ENCODE data around the gene SEMG2.
A peak's percentile ranks its signal among the peaks of the same experiment; 100 is the strongest.

Gene SEMG2

DNA sequence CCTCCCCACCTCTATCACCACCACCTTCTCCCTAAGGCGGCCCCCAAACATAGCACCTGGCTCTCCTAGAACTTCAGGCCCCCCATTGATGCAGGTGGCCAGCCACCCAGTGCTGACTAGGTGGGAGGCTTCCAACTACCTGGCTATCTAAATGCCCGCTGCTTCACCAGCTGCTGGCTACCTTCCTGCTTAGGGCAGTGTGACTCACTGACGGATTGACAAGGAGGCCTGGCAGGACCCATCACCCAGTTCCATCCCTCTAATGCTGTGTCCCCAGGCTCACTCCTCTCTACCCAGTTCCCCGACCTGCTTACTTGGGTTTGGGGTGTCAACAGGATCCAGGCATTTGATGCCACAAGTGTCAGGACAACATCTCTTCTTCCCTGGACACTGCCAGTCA, 32.1 kb downstream of the SEMG2 start:
- TF ChIP-seq, protein P1, sequence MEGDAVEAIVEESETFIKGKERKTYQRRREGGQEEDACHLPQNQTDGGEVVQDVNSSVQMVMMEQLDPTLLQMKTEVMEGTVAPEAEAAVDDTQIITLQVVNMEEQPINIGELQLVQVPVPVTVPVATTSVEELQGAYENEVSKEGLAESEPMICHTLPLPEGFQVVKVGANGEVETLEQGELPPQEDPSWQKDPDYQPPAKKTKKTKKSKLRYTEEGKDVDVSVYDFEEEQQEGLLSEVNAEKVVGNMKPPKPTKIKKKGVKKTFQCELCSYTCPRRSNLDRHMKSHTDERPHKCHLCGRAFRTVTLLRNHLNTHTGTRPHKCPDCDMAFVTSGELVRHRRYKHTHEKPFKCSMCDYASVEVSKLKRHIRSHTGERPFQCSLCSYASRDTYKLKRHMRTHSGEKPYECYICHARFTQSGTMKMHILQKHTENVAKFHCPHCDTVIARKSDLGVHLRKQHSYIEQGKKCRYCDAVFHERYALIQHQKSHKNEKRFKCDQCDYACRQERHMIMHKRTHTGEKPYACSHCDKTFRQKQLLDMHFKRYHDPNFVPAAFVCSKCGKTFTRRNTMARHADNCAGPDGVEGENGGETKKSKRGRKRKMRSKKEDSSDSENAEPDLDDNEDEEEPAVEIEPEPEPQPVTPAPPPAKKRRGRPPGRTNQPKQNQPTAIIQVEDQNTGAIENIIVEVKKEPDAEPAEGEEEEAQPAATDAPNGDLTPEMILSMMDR (IDR thresholded peaks at IDR 0.05; ENCODE audit: low read depth, low read length) = no peak
- DNase-seq (ENCODE audit: extremely low read depth, low read depth) = no peak

GRCh38 chr20:45254383-45255262, 33.5 kb downstream of the SEMG2 start, which contains the start of gene SLPI:
TSS of gene SLPI (minus strand) at chr20:45254564. CDS start at chr20:45254543, 21 bp downstream.
- TF ChIP-seq, protein P1 (IDR thresholded peaks at IDR 0.05; ENCODE audit: low read depth, low read length) = no peak
- DNase-seq (ENCODE audit: extremely low read depth, low read depth) = peak; percentile 12

DNA sequence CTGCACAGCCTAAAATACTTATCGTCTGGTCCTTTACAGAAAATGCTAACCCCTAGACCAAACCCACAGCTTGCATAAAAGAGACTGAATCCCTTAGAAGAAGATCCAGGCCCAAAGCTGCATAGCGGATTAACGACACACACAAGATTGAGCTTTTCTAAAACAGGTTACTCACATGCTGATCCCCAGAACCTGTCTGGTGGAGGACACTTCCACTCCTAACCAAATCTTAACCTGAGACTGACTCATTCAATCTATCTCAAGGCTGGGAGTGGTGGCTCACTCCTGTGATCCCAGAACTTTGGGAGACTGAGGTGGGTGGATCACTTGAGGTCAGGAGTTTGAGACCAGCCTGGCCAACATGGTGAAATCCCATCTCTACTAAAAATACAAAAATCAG, 36.0 kb downstream of the SEMG2 start:
- DNase-seq (ENCODE audit: extremely low read depth, low read depth) = no peak
- TF ChIP-seq, protein P1 (IDR thresholded peaks at IDR 0.05; ENCODE audit: low read depth, low read length) = no peak

DNA sequence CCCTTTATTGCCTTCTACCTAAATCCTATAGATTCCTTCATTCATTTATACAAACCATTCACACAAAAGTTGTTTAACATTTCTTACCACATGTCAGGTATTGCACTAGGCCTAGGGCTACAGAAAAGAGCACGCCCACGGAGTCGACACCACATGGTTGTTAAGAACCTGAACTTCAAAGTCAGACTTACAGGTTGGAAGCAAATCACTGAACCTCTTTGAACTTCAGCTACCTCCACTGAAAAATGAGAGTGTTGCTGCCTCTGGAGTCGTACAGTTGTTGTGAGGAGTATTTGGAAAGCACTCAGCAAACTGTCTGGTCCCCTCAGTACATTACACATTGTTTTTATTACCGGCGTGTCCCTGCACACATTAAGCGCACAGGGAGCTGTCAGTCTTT, 36.5 kb downstream of the SEMG2 start:
- no peak for DNase-seq (ENCODE audit: extremely low read depth, low read depth)
- TF ChIP-seq, protein P1 (IDR thresholded peaks at IDR 0.05; ENCODE audit: low read depth, low read length) = no peak

GRCh38 chr20:45258259-45258658, 37.1 kb downstream of the SEMG2 start:
- TF ChIP-seq, protein P1 (IDR thresholded peaks at IDR 0.05; ENCODE audit: low read depth, low read length) = no peak

GRCh38 chr20:45258664-45259063, 37.5 kb downstream of the SEMG2 start:
- TF ChIP-seq, protein P1 (IDR thresholded peaks at IDR 0.05; ENCODE audit: low read depth, low read length) = no peak
- no peak for DNase-seq (ENCODE audit: extremely low read depth, low read depth)

More at GRCh38 chr20:45258259-45258658, 37.1 kb downstream of the SEMG2 start:
- DNase-seq (ENCODE audit: extremely low read depth, low read depth) = no peak

DNA sequence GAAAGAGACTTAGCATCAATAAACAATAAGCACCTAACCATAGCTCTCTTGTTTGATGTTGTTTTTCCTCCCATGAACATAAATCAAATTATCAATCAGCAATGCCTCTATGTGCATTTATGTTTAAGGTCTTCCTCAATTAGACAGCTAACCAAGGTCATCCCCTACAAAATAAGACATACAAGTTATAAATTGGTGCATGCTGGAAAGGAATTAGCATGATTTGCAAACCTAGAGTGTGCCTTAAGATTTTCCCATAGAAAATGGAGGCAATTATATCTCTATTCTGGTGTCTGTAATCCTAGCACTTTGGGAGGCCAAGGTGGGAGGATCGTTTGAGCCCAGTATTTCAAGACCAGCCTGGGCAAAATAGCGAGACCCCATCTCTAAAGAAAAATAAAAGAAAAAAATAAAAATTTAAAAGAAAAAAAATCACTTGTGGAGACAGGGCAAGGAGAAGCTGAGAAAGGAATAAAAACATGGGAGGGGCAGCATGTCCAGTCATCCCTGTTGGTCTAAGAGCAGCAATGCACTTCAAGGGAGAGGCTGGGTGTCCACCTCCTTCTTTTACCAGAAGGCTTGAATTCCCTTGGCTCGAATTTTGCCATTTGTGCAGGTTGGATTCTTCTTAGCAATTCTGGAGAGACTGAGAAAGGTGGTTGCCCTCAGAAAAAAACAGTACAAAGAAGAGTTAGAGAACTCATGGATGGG, 42.5 kb downstream of the SEMG2 start:
- no peak for DNase-seq (ENCODE audit: extremely low read depth, low read depth)
- TF ChIP-seq, protein P1 (IDR thresholded peaks at IDR 0.05; ENCODE audit: low read depth, low read length) = no peak

Data from AG09319 (cell line).